Neural cell (in vitro differentiated cells): ENCODE results near the gene FGF5. TPM values are rescaled to one million over a fixed set of nuclear protein-coding genes. Genes with fewer than 3 reads are reported as not detected.

Experiments
- H2AFZ ChIP-seq: fragments of 200-600, 300-800 bp; sonication (generic), shearing (Covaris generic); 2 replicates; pipeline ENCODE4 v1.6.0; 2014; ENCODE audit warnings: low read depth, mild to moderate bottlenecking, antibody characterized with exemption, low read length, moderate library complexity
- H3F3A ChIP-seq: fragments of 200-600 bp; shearing (Covaris generic); 2 replicates; pipeline ENCODE4 v1.6.1; 2016; ENCODE audit warnings: mild to moderate bottlenecking, moderate library complexity, mixed read lengths, antibody characterized with exemption, low read length; ENCODE audit not compliant: insufficient read depth, poor library complexity, severe bottlenecking
- H3K27ac ChIP-seq: fragments of 200-600, 300-800 bp; sonication (generic), shearing (Covaris generic); 2 replicates; pipeline ENCODE4 v1.5.1; 2014; ENCODE audit warnings: mild to moderate bottlenecking, low read length, moderate library complexity
- H3K27me3 ChIP-seq: fragments of 300-800, 200-600 bp; sonication (generic), shearing (Covaris generic); 2 replicates; pipeline ENCODE4 v1.6.0; 2014; ENCODE audit warnings: mild to moderate bottlenecking, low read depth, low read length, moderate library complexity; ENCODE audit not compliant: insufficient read depth
- H3K36me3 ChIP-seq: fragments of 300-800, 200-600 bp; sonication (generic), shearing (Covaris generic); 2 replicates; pipeline ENCODE4 v1.5.1; 2014; ENCODE audit warnings: mild to moderate bottlenecking, antibody characterized with exemption, low read length, moderate library complexity; ENCODE audit not compliant: insufficient read depth
- H3K4me2 ChIP-seq: fragments of 300-800, 200-600 bp; sonication (generic), shearing (Covaris generic); 2 replicates; pipeline ENCODE4 v1.6.0; 2014; ENCODE audit warnings: mild to moderate bottlenecking, low read length
- H3K4me3 ChIP-seq: fragments of 300-800, 200-600 bp; sonication (generic), shearing (Covaris generic); 2 replicates; pipeline ENCODE4 v1.5.1; 2014; ENCODE audit warnings: mild to moderate bottlenecking, low read length, moderate library complexity
- H3K79me2 ChIP-seq: fragments of 200-600 bp; shearing (Covaris generic); replicated peaks from 2 replicates; pipeline ENCODE4 v1.6.0; 2014; ENCODE audit warnings: mild to moderate bottlenecking, low read length, moderate library complexity; ENCODE audit not compliant: insufficient read depth
- H3K9ac ChIP-seq: fragments of 300-800, 200-600 bp; sonication (generic), shearing (Covaris generic); 2 replicates; pipeline ENCODE4 v1.6.1; 2016; ENCODE audit warnings: mild to moderate bottlenecking, low read length, mixed read lengths
- H3K9me2 ChIP-seq: fragments of 200-600 bp; shearing (Covaris generic); 2 replicates; pipeline ENCODE4 v1.6.1; 2016; ENCODE audit warnings: mild to moderate bottlenecking, low read length, mixed read lengths; ENCODE audit not compliant: insufficient read depth
- H3K9me3 ChIP-seq: fragments of 200-600, 300-800 bp; sonication (generic), shearing (Covaris generic); 2 replicates; pipeline ENCODE4 v1.6.1; 2016; ENCODE audit warnings: mild to moderate bottlenecking, mixed run types, low read length, moderate library complexity, mixed read lengths
- H4K20me1 ChIP-seq: fragments of 200-600 bp; shearing (Covaris generic); 2 replicates; pipeline ENCODE4 v1.6.1; 2016; ENCODE audit warnings: mild to moderate bottlenecking, mixed run types; ENCODE audit not compliant: insufficient read depth
- CTCF ChIP-seq: fragments of 450-650 bp; IDR thresholded peaks from 2 replicates; pipeline ENCODE4 v1.5.1; 2014; ENCODE audit warnings: antibody characterized with exemption, mild to moderate bottlenecking, moderate library complexity; ENCODE audit not compliant: poor library complexity, severe bottlenecking
- EP300 ChIP-seq: fragments of 450-650 bp; conservative IDR thresholded peaks from 2 replicates; pipeline ENCODE4 v1.6.1; 2014; ENCODE audit warnings: antibody characterized with exemption, mild to moderate bottlenecking, moderate library complexity; ENCODE audit not compliant: poor library complexity, severe bottlenecking
- EZH2 ChIP-seq: fragments of 200-600, 300-800 bp; shearing (Covaris generic), sonication (generic); IDR thresholded peaks from 2 replicates; pipeline ENCODE4 v1.6.1; 2014; ENCODE audit warnings: antibody characterized with exemption, low read length, borderline replicate concordance, mild to moderate bottlenecking; ENCODE audit not compliant: insufficient read depth, poor library complexity, severe bottlenecking
- MXI1 ChIP-seq: fragments of 450-650 bp; conservative IDR thresholded peaks from 2 replicates; pipeline ENCODE4 v1.6.1; 2014; ENCODE audit warnings: antibody characterized with exemption, mild to moderate bottlenecking; ENCODE audit not compliant: poor library complexity, severe bottlenecking
- POLR2AphosphoS5 ChIP-seq: IDR thresholded peaks from 2 replicates; pipeline ENCODE4 v1.6.1; 2012
- RAD21 ChIP-seq: fragments of 450-650 bp; conservative IDR thresholded peaks from 2 replicates; pipeline ENCODE4 v1.6.1; 2014; ENCODE audit warnings: antibody characterized with exemption, mild to moderate bottlenecking, moderate library complexity
- REST ChIP-seq: IDR thresholded peaks from 2 replicates; pipeline ENCODE4 v1.6.1; 2012; ENCODE audit warnings: borderline replicate concordance
- SMC3 ChIP-seq: fragments of 450-650 bp; conservative IDR thresholded peaks from 2 replicates; pipeline ENCODE4 v1.6.1; 2014; ENCODE audit warnings: antibody characterized with exemption, mild to moderate bottlenecking, moderate library complexity; ENCODE audit not compliant: poor library complexity
- TAF1 ChIP-seq: IDR thresholded peaks from 2 replicates; pipeline ENCODE4 v1.6.1; 2012; ENCODE audit warnings: low read depth
- polyA plus RNA-seq: library from polyadenylated mRNA; depleted of rRNA; stranded (reverse); fragments of >200 nt; gene quantifications from 2 replicates; pipeline ENCODE4 v1.2.3, GENCODE V29; 2014

Gene FGF5
- polyA plus RNA-seq, 1 donor from 2014 or later = 0.26 TPM

GRCh38 chr4:80220711-80221110, 45.8 kb upstream of the FGF5 start:
- H2AFZ ChIP-seq = no peak overlapping the region
- no peak overlapping the region for H3K9ac ChIP-seq
- H3K79me2 ChIP-seq = no peaks in the 10 kb centered on the region
- H3K4me2 ChIP-seq = no peak overlapping the region
- TF ChIP-seq EP300 = no peak
- TF ChIP-seq RAD21 = no peak
- no peak for TF ChIP-seq CTCF
- no peak for TF ChIP-seq TAF1
- no peak for TF ChIP-seq SMC3
- TF ChIP-seq EZH2 = no peak
- no peak for TF ChIP-seq POLR2AphosphoS5
- no peak for TF ChIP-seq MXI1
- no peak for TF ChIP-seq REST
- H3K27ac ChIP-seq = no peak overlapping the region
- no peaks in the 10 kb centered on the region for H3F3A ChIP-seq
- no peaks in the 10 kb centered on the region for H3K9me3 ChIP-seq
- H3K4me3 ChIP-seq = no peak overlapping the region
- no peaks in the 10 kb centered on the region for H3K9me2 ChIP-seq
- peaks cover 48% of the 10 kb centered on the region for H3K27me3 ChIP-seq
- H4K20me1 ChIP-seq = no peaks in the 10 kb centered on the region
- no peaks in the 10 kb centered on the region for H3K36me3 ChIP-seq

- peaks cover 46% of the 10 kb centered on the region for H3K27me3 ChIP-seq
- H3K9me3 ChIP-seq = no peaks in the 10 kb centered on the region
- no peak overlapping the region for H3K27ac ChIP-seq
- H3K9me2 ChIP-seq = no peaks in the 10 kb centered on the region
- no peaks in the 10 kb centered on the region for H3K36me3 ChIP-seq
- TF ChIP-seq REST (no peak), MXI1 (no peak), TAF1 (no peak), EZH2 (no peak), POLR2AphosphoS5 (no peak), SMC3 (peak; percentile 61), CTCF (peak; percentile 46), EP300 (no peak), RAD21 (no peak)
- H3K9ac ChIP-seq = no peak overlapping the region
- H3F3A ChIP-seq = no peaks in the 10 kb centered on the region
- no peak overlapping the region for H2AFZ ChIP-seq
- no peaks in the 10 kb centered on the region for H3K79me2 ChIP-seq
- no peak overlapping the region for H3K4me2 ChIP-seq
- H3K4me3 ChIP-seq = no peak overlapping the region
- no peaks in the 10 kb centered on the region for H4K20me1 ChIP-seq
These were observed 45.3 kb upstream of the FGF5 start for GRCh38 chr4:80221161-80221560.
